IMR-90 (cell line): Measurements from ENCODE around the gene MRPL47. TPM values are rescaled to one million over a fixed set of nuclear protein-coding genes. Genes with fewer than 3 reads are reported as not detected.

Experiments
- ATAC-seq: fragments of 200-7000 bp; cut with Tn5 transposase; 2 replicates; pipeline ENCODE4 v1.9.1; 2020; ENCODE audit warnings: low read depth, mild to moderate bottlenecking, moderate library complexity
- BruUV-seq: library from RNA; stranded (reverse); fragments of 400-500 nt; replicated peaks from 2 replicates; lab custom pipeline; 2021; lab: Mats Ljungman, UMichigan
- CTCF ChIA-PET: fragments of 300-600 bp; formaldehyde crosslinking; extraction: SDS; loops from one replicate; lab custom pipeline; 2021; ENCODE audit warnings: antibody characterized with exemption; lab: Yijun Ruan, JAX
- POLR2A ChIA-PET: fragments of 300-600 bp; sonication (Branson Sonifier 250); formaldehyde crosslinking; loops from one replicate; lab custom pipeline; 2022; ENCODE audit warnings: antibody characterized with exemption; ENCODE audit not compliant: unreplicated experiment; lab: Charles Lee
- DNase-seq: peaks from one replicate; pipeline ENCODE4 v3.0.0; 2013
- H2AFZ ChIP-seq: replicated peaks from 2 replicates; pipeline ENCODE3; 2013; ENCODE audit warnings: low read length, mild to moderate bottlenecking; ENCODE audit not compliant: poor library complexity
- H2AK5ac ChIP-seq: 2 replicates; pipeline ENCODE4 v1.6.1; 2013; ENCODE audit warnings: low read depth, low read length, inconsistent platforms
- H2AK9ac ChIP-seq: replicated peaks from 2 replicates; pipeline ENCODE3; 2013; ENCODE audit warnings: mild to moderate bottlenecking, low read depth, low read length, moderate library complexity; ENCODE audit not compliant: poor library complexity
- H2BK120ac ChIP-seq: 2 replicates; pipeline ENCODE4 v1.6.1; 2013; ENCODE audit warnings: low read depth, low read length, inconsistent platforms
- H2BK15ac ChIP-seq: 3 replicates; pipeline ENCODE4 v1.6.1; 2013; ENCODE audit warnings: low read depth, low read length, inconsistent platforms
- H2BK20ac ChIP-seq: 2 replicates; pipeline ENCODE4 v1.6.1; 2013; ENCODE audit warnings: low read depth, mild to moderate bottlenecking, inconsistent platforms, low read length, moderate library complexity
- H2BK5ac ChIP-seq: 2 replicates; pipeline ENCODE4 v1.6.1; 2013; ENCODE audit warnings: mild to moderate bottlenecking, low read depth, low read length, inconsistent platforms; ENCODE audit not compliant: poor library complexity, severe bottlenecking
- H3K14ac ChIP-seq: replicated peaks from 2 replicates; pipeline ENCODE4 v1.6.1; 2013; ENCODE audit warnings: low read depth, low read length, inconsistent platforms
- H3K18ac ChIP-seq: 2 replicates; pipeline ENCODE4 v1.6.1; 2013; ENCODE audit warnings: low read depth, low read length, control low read depth
- H3K23ac ChIP-seq: 2 replicates; pipeline ENCODE4 v1.6.1; 2013; ENCODE audit warnings: low read depth, low read length, inconsistent platforms
- H3K27ac ChIP-seq: 2 replicates; pipeline ENCODE4 v1.5.1; 2013; ENCODE audit warnings: mild to moderate bottlenecking, control low read depth, low read length; ENCODE audit not compliant: insufficient read depth
- H3K27me3 ChIP-seq: 2 replicates; pipeline ENCODE4 v1.6.1; 2013; ENCODE audit warnings: low read length; ENCODE audit not compliant: control insufficient read depth, insufficient read depth
- H3K36me3 ChIP-seq: 2 replicates; pipeline ENCODE4 v1.6.1; 2013; ENCODE audit warnings: low read length, mixed read lengths; ENCODE audit not compliant: control insufficient read depth, insufficient read depth
- H3K4ac ChIP-seq: 2 replicates; pipeline ENCODE4 v1.6.1; 2013; ENCODE audit warnings: low read depth, low read length, inconsistent platforms
- H3K4me1 ChIP-seq: 2 replicates; pipeline ENCODE4 v1.6.1; 2013; ENCODE audit warnings: low read length, mixed read lengths; ENCODE audit not compliant: control insufficient read depth, insufficient read depth
- H3K4me2 ChIP-seq: 2 replicates; pipeline ENCODE4 v1.6.1; 2013; ENCODE audit warnings: low read depth, mild to moderate bottlenecking, control low read depth, low read length, moderate library complexity
- H3K4me3 ChIP-seq: 2 replicates; pipeline ENCODE4 v1.5.1; 2013; ENCODE audit warnings: low read depth, mild to moderate bottlenecking, control low read depth, low read length, moderate library complexity; ENCODE audit not compliant: insufficient read depth
- H3K56ac ChIP-seq: 2 replicates; pipeline ENCODE4 v1.6.1; 2013; ENCODE audit warnings: low read length, inconsistent platforms; ENCODE audit not compliant: insufficient read depth; ENCODE audit errors: extremely low read depth
- H3K79me1 ChIP-seq, 2 experiments: 2 replicates each; pipeline ENCODE4 v1.6.1; 2013; ENCODE audit warnings: low read length in 2 of 2, inconsistent platforms in 1 of 2, low read depth in 1 of 2
- H3K9ac ChIP-seq: 2 replicates; pipeline ENCODE4 v1.6.1; 2013; ENCODE audit warnings: low read depth, low read length, control low read depth
- H3K9me1 ChIP-seq: 2 replicates; pipeline ENCODE4 v1.6.1; 2013; ENCODE audit warnings: low read length, inconsistent platforms; ENCODE audit not compliant: insufficient read depth
- H3K9me3 ChIP-seq: 2 replicates; pipeline ENCODE4 v1.6.1; 2013; ENCODE audit warnings: low read length; ENCODE audit not compliant: control insufficient read depth, insufficient read depth
- H4K20me1 ChIP-seq: 2 replicates; pipeline ENCODE4 v1.6.1; 2013; ENCODE audit warnings: low read length, inconsistent platforms; ENCODE audit not compliant: insufficient read depth
- H4K5ac ChIP-seq: 2 replicates; pipeline ENCODE4 v1.6.1; 2013; ENCODE audit warnings: mild to moderate bottlenecking, low read depth, low read length, control low read depth
- H4K8ac ChIP-seq, 2 experiments: 2 replicates each; pipeline ENCODE4 v1.6.1; 2013; ENCODE audit warnings: low read depth in 2 of 2, low read length in 2 of 2, control low read depth in 1 of 2, inconsistent platforms in 1 of 2
- H4K91ac ChIP-seq: 2 replicates; pipeline ENCODE4 v1.6.1; 2013; ENCODE audit warnings: low read depth, low read length, inconsistent platforms; ENCODE audit not compliant: insufficient read depth
- CHD1 ChIP-seq: IDR thresholded peaks from 2 replicates; pipeline ENCODE4 v1.6.1; 2012; ENCODE audit warnings: low read depth, low read length, improper control_type of control experiment
- FOS ChIP-seq: fragments of 150-350 bp; IDR thresholded peaks from 2 replicates; pipeline ENCODE4 v1.6.1; 2016; ENCODE audit warnings: low read depth, low read length
- MAFK ChIP-seq: IDR thresholded peaks from 2 replicates; pipeline ENCODE4 v1.6.1; 2012; ENCODE audit warnings: low read depth, low read length, improper control_type of control experiment
- MAZ ChIP-seq: IDR thresholded peaks from 2 replicates; pipeline ENCODE4 v1.6.1; 2012; ENCODE audit warnings: low read depth, mild to moderate bottlenecking, low read length, improper control_type of control experiment, moderate library complexity, borderline replicate concordance
- MXI1 ChIP-seq: IDR thresholded peaks from 2 replicates; pipeline ENCODE4 v1.6.1; 2012; ENCODE audit warnings: low read depth, mild to moderate bottlenecking, low read length, moderate library complexity, borderline replicate concordance
- NFE2L2 ChIP-seq: fragments of 150-350 bp; IDR thresholded peaks from 2 replicates; pipeline ENCODE4 v1.6.1; 2016; ENCODE audit warnings: low read depth, mild to moderate bottlenecking, low read length
- POLR2A ChIP-seq: IDR thresholded peaks from 2 replicates; pipeline ENCODE4 v1.6.1; 2012; ENCODE audit warnings: mild to moderate bottlenecking, low read depth, low read length
- RAD21 ChIP-seq: IDR thresholded peaks from 2 replicates; pipeline ENCODE4 v1.6.1; 2012; ENCODE audit warnings: low read length, improper control_type of control experiment
- RCOR1 ChIP-seq: IDR thresholded peaks from 2 replicates; pipeline ENCODE4 v1.6.1; 2012; ENCODE audit warnings: mild to moderate bottlenecking, low read length, improper control_type of control experiment; ENCODE audit not compliant: insufficient replicate concordance
- RFX5 ChIP-seq: IDR thresholded peaks from 2 replicates; pipeline ENCODE4 v1.8.0; 2012; ENCODE audit warnings: low read depth, mild to moderate bottlenecking, low read length, moderate library complexity
- SMC3 ChIP-seq: fragments of 150-350 bp; IDR thresholded peaks from 2 replicates; pipeline ENCODE4 v1.6.1; 2016; ENCODE audit warnings: low read depth, mild to moderate bottlenecking, antibody characterized with exemption, low read length, moderate library complexity
- USF2 ChIP-seq: fragments of 150-350 bp; IDR thresholded peaks from 2 replicates; pipeline ENCODE4 v1.6.1; 2017; ENCODE audit warnings: mild to moderate bottlenecking, antibody characterized with exemption, low read length, low read depth
- WGBS, 2 experiments: methylation state at CpG; one replicate each; pipeline versions ENCODE4 v1.1.5 to v1.1.7; 2013; ENCODE audit warnings: missing lambda C conversion rate in 2 of 2; ENCODE audit not compliant: insufficient read length in 1 of 2; ENCODE audit errors: extremely low coverage in 2 of 2; 5-methylcytosine and 5-hydroxymethylcytosine counted together
- dilution Hi-C: fragments of 300-500 bp; cut with HindIII; formaldehyde crosslinking; loops from one replicate; pipeline ENCODE4 v1.14.3; 2018; ENCODE audit warnings: low sequenced_read_pairs; ENCODE audit not compliant: unreplicated experiment
- in situ Hi-C: fragments of 300-500 bp; cut with MboI; formaldehyde crosslinking; loops from 3 replicates; pipeline ENCODE4 v1.14.3; 2019; ENCODE audit warnings: low sequenced_read_pairs, inconsistent platforms, mixed read lengths
- intact Hi-C: fragments of 100-400 bp; cut with micrococcal nuclease; formaldehyde crosslinking; loops from 2 replicates; pipeline ENCODE4 v1.10.0; 2022
- polyA plus RNA-seq, 3 experiments: library from polyadenylated mRNA; depleted of rRNA; stranded (reverse); fragments of >200 nt; gene quantifications; 2 replicates each; pipeline ENCODE4 v1.2.3, GENCODE V29; 2012; ENCODE audit warnings: low replicate concordance in 1 of 3
- total RNA-seq: library from RNA; depleted of rRNA; stranded (reverse); fragments of >200 nt; gene quantifications from 2 replicates; pipeline ENCODE4 v1.2.3, GENCODE V29; 2012

MRPL47 gene
- total and polyA plus RNA-seq, 2 of the 4 experiments (the other 2 are of a cell fraction): 41.4 to 43.7 TPM

- peak; percentile 43 for DNase-seq
- Histone ChIP-seq H4K91ac (no peak overlapping the region), H3K4me1 (no peaks in the 10 kb centered on the region), H2AFZ (no peak overlapping the region), H3K27me3 (no peaks in the 10 kb centered on the region), H3K36me3 (peaks cover 11% of the 10 kb centered on the region), H4K20me1 (no peaks in the 10 kb centered on the region), H3K9me1 (no peaks in the 10 kb centered on the region), H3K9me3 (no peaks in the 10 kb centered on the region), H3K4ac (no peak overlapping the region), H3K4me2 (no peak overlapping the region), H3K18ac (no peak overlapping the region), H3K56ac (no peak overlapping the region), H2BK120ac (no peak overlapping the region), H2BK15ac (no peak overlapping the region), H3K14ac (no peak overlapping the region), H3K23ac (no peak overlapping the region), H4K5ac (no peak overlapping the region), H2AK9ac (no peak overlapping the region), H2BK20ac (no peak overlapping the region), H4K8ac (no peak overlapping the region), H2BK5ac (no peak overlapping the region), H3K79me1 (peaks cover 0 to 6% of the 10 kb centered on the region in 2 experiments; a peak in 1 of 4 replicates), H2AK5ac (no peak overlapping the region), H3K9ac (no peak overlapping the region), H3K4me3 (no peak overlapping the region), H3K27ac (no peak overlapping the region)
- BruUV-seq: no TSS peak
- TF ChIP-seq MAFK (no peak), CHD1 (no peak), RCOR1 (no peak), MAZ (no peak), USF2 (no peak), RAD21 (no peak), FOS (no peak), POLR2A (no peak), NFE2L2 (no peak), MXI1 (no peak), SMC3 (no peak), RFX5 (no peak)
- intact Hi-C loops: no loop called here
- WGBS, 2 experiments: no CpG with 5 or more reads among the region's 3 CpGs
- ATAC-seq: peak; percentile 61
- dilution Hi-C loops: no loop called here
- CTCF ChIA-PET: interaction anchor here (0.6 kb wide), 1 partner anchor 9 kb away, joined by 3 read pairs; no protein-coding TSS in a partner anchor
- in situ Hi-C loops: no loop called here
- POLR2A ChIA-PET: no interaction called here
These were observed 20.0 kb upstream of the MRPL47 start for GRCh38 chr3:179624451-179624850.
